Astrocyte (in vitro differentiated cells and primary cell): Measurements from ENCODE around the gene TRPM4.

ENCODE experiments used
- CTCF ChIP-seq: IDR thresholded peaks from 2 replicates; pipeline ENCODE4 v1.5.1; 2011; ENCODE audit warnings: low read depth, mild to moderate bottlenecking, inconsistent platforms, low read length, moderate library complexity; ENCODE audit not compliant: insufficient read depth
- EZH2 ChIP-seq: IDR thresholded peaks from 2 replicates; pipeline ENCODE4 v1.6.1; 2012; ENCODE audit warnings: mild to moderate bottlenecking, low read length, inconsistent platforms; ENCODE audit not compliant: insufficient read depth

- TF ChIP-seq EZH2 (no peak), CTCF (no peak)
Measured at GRCh38 chr19:49116544-49116943, 41.0 kb upstream of the TRPM4 start.
